Gastrocnemius medialis (tissue), 4 donors: Measurements from ENCODE around the gene ITGA8.

Experiments
- CTCF ChIP-seq, 5 experiments: fragments of 450-650 bp in 3 of 5; fragments of 200-600 bp in 2 of 5; sonication (generic) in 2 of 5; IDR thresholded peaks in 4 of 5; conservative IDR thresholded peaks in 1 of 5; 1 replicate in 4 of 5; 2 replicates in 1 of 5; pipeline ENCODE4 v1.5.1; 2016 to 2019; ENCODE audit warnings: antibody characterized with exemption in 5 of 5, mild to moderate bottlenecking in 3 of 5, moderate library complexity in 3 of 5
- POLR2A ChIP-seq, 2 donors: fragments of 450-650 bp; IDR thresholded peaks; one replicate each; pipeline ENCODE4 v1.6.1; 2017; ENCODE audit warnings: antibody characterized with exemption in 2 of 2, mild to moderate bottlenecking in 2 of 2, moderate library complexity in 2 of 2

- TF ChIP-seq CTCF (IDR thresholded peaks at IDR 0.05 in 4 of 5, conservative IDR thresholded peaks at IDR 0.05 in 1 of 5) (no peak), POLR2A (IDR thresholded peaks at IDR 0.05) (no peak)
Measured at GRCh38 chr10:15464381-15464780, 255.3 kb downstream of the ITGA8 start.
